Sigmoid colon (tissue), 7 donors: ENCODE data around the gene PACS2. TPM values are rescaled to one million over a fixed set of nuclear protein-coding genes. Genes with fewer than 3 reads are reported as not detected.
"Not testable (repeated sequence)": the region's sequence is repeated elsewhere in the genome, so short reads cannot be mapped to it uniquely, and the experiment has no call there.

Source experiments
- DNase-seq: peaks from one replicate; pipeline ENCODE4 v3.0.0-alpha.2; 2019
- H3K27ac ChIP-seq, 4 donors: fragments of 200-600 bp; sonication (generic); one replicate each; pipeline ENCODE4 v1.5.1; 2016 to 2019; ENCODE audit warnings: mild to moderate bottlenecking in 1 of 4
- H3K27me3 ChIP-seq, 3 donors: fragments of 200-600 bp; sonication (generic); one replicate each; pipeline ENCODE4 v1.5.1; 2019; ENCODE audit warnings: mild to moderate bottlenecking in 1 of 3
- H3K36me3 ChIP-seq, 4 donors: fragments of 200-600 bp; sonication (generic); one replicate each; pipeline ENCODE4 v1.5.1; 2016 to 2019
- H3K4me1 ChIP-seq, 4 donors: fragments of 200-600 bp; sonication (generic); one replicate each; pipeline ENCODE4 v1.5.1; 2017 to 2019
- H3K4me3 ChIP-seq, 4 donors: fragments of 200-600 bp; sonication (generic); one replicate each; pipeline ENCODE4 v1.5.1; 2017 to 2019; ENCODE audit warnings: mild to moderate bottlenecking in 2 of 4, moderate library complexity in 1 of 4
- H3K9me3 ChIP-seq, 4 donors: fragments of 200-600 bp in 3 of 4; sonication (generic) in 3 of 4; one replicate each; pipeline versions ENCODE4 v1.5.1 to v1.6.1; 2013 to 2019
- CTCF ChIP-seq, 4 experiments: fragments of 450-650 bp in 3 of 4; fragments of 200-600 bp in 1 of 4; IDR thresholded peaks; one replicate each; pipeline ENCODE4 v1.5.1; 2016 to 2019; ENCODE audit warnings: antibody characterized with exemption in 4 of 4, mild to moderate bottlenecking in 3 of 4, moderate library complexity in 2 of 4
- EP300 ChIP-seq, 4 donors: sonication (generic); formaldehyde crosslinking; IDR thresholded peaks; one replicate each; pipeline ENCODE4 v1.6.1; 2017; ENCODE audit warnings: antibody characterized with exemption in 4 of 4
- POLR2A ChIP-seq, 2 donors: fragments of 450-650 bp; IDR thresholded peaks; one replicate each; pipeline ENCODE4 v1.6.1; 2016; ENCODE audit warnings: antibody characterized with exemption in 2 of 2, mild to moderate bottlenecking in 2 of 2, moderate library complexity in 2 of 2
- POLR2AphosphoS5 ChIP-seq, 4 donors: sonication (generic); formaldehyde crosslinking; IDR thresholded peaks; one replicate each; pipeline ENCODE4 v1.6.1; 2017; ENCODE audit warnings: antibody characterized with exemption in 4 of 4
- WGBS, 2 donors: extraction: QIAGEN DNeasy Blood & Tissue Kit; methylation state at CpG; one replicate each; pipeline ENCODE4 v1.1.7; 2013; 5-methylcytosine and 5-hydroxymethylcytosine counted together
- intact Hi-C: fragments of 100-400 bp; cut with DNase I; formaldehyde crosslinking; loops from one replicate; pipeline ENCODE4 v1.15.1; 2023
- polyA plus RNA-seq, 3 donors: library from polyadenylated mRNA; stranded (reverse); fragments of 200-250 nt; gene quantifications; one replicate each; pipeline ENCODE4 v1.2.3, GENCODE V29; 2013
- total RNA-seq, 4 donors: library from RNA; depleted of rRNA; stranded (reverse); fragments of >200 nt; gene quantifications; one replicate each; pipeline ENCODE4 v1.1.0, GENCODE V29; 2016
- donor health status: healthy with polysubstance abuse.
- donor health status: Bipolar disorder and iron deficiency.
- donor health status: healthy.

The PACS2 gene
- total and polyA plus RNA-seq, 7 donors, result 19.8 to 90.6 (median 46.7) TPM

GRCh38 chr14:105326568-105326867 lies 12.0 kb downstream of the PACS2 start:
- TF ChIP-seq EP300 (IDR thresholded peaks at IDR 0.05) (no peak), POLR2A (IDR thresholded peaks at IDR 0.05) (no peak), POLR2AphosphoS5 (IDR thresholded peaks at IDR 0.05) (no peak), CTCF (IDR thresholded peaks at IDR 0.05) (no peak)
- no peak for DNase-seq
- Histone ChIP-seq H3K27me3 (no peaks in the 10 kb centered on the region), H3K36me3 (no peaks in the 10 kb centered on the region), H3K4me3 (no peak overlapping the region), H3K9me3 (no peaks in the 10 kb centered on the region), H3K27ac (no peak overlapping the region), H3K4me1 (peaks cover 0 to 59% (median 42%) of the 10 kb centered on the region in 4 donors)
- 83 to 89% methylated on average over 9 of the region's 9 CpGs for WGBS, 2 donors
- intact Hi-C loops, result no loop called here

- H3K4me1 ChIP-seq, result peaks cover 0 to 59% (median 42%) of the 10 kb centered on the region in 4 donors
- H3K36me3 ChIP-seq, result no peaks in the 10 kb centered on the region
- no peak for DNase-seq
- no peaks in the 10 kb centered on the region for H3K27me3 ChIP-seq
- no peaks in the 10 kb centered on the region for H3K9me3 ChIP-seq
- WGBS, 2 donors, result 89 to 90% methylated on average over 34 of the region's 34 CpGs
- H3K27ac ChIP-seq, result no peak overlapping the region
- no peak overlapping the region for H3K4me3 ChIP-seq
- TF ChIP-seq POLR2A (IDR thresholded peaks at IDR 0.05), result no peak
- no peak for TF ChIP-seq CTCF (IDR thresholded peaks at IDR 0.05)
- no peak for TF ChIP-seq EP300 (IDR thresholded peaks at IDR 0.05)
- TF ChIP-seq POLR2AphosphoS5 (IDR thresholded peaks at IDR 0.05), result no peak
- intact Hi-C loops, result no loop called here
These were observed 12.5 kb downstream of the PACS2 start for GRCh38 chr14:105326891-105327694.

- H3K27me3 ChIP-seq, intact Hi-C loops, DNase-seq, H3K27ac ChIP-seq, H3K9me3 ChIP-seq, H3K36me3 ChIP-seq, H3K4me3 ChIP-seq: not testable (repeated sequence)
- 89 to 93% methylated on average over 17 of the region's 17 CpGs for WGBS, 2 donors
- H3K4me1 ChIP-seq, result peaks cover 0 to 60% (median 42%) of the 10 kb centered on the region in 4 donors
These were observed 13.1 kb downstream of the PACS2 start for GRCh38 chr14:105327695-105328045.

- H3K27me3 ChIP-seq, result no peaks in the 10 kb centered on the region
- intact Hi-C loops, result no loop called here
- no peak overlapping the region for H3K4me3 ChIP-seq
- peaks cover 0 to 55% (median 37%) of the 10 kb centered on the region in 4 donors for H3K4me1 ChIP-seq
- H3K9me3 ChIP-seq, result no peaks in the 10 kb centered on the region
- H3K27ac ChIP-seq, result no peak overlapping the region
- DNase-seq, result no peak
- 88 to 90% methylated on average over 12 of the region's 12 CpGs for WGBS, 2 donors
- no peaks in the 10 kb centered on the region for H3K36me3 ChIP-seq
- TF ChIP-seq CTCF (IDR thresholded peaks at IDR 0.05) (no peak), POLR2AphosphoS5 (IDR thresholded peaks at IDR 0.05) (no peak), POLR2A (IDR thresholded peaks at IDR 0.05) (no peak), EP300 (IDR thresholded peaks at IDR 0.05) (no peak)
These were observed 13.6 kb downstream of the PACS2 start for GRCh38 chr14:105328070-105328677.

- H3K4me1 ChIP-seq, result peaks cover 0 to 48% (median 30%) of the 10 kb centered on the region in 4 donors
- H3K27ac ChIP-seq, result no peak overlapping the region
- 84 to 87% methylated on average over 15 of the region's 15 CpGs for WGBS, 2 donors
These were observed 14.3 kb downstream of the PACS2 start for GRCh38 chr14:105328678-105329390.

More at GRCh38 chr14:105328678-105329390, 14.3 kb downstream of the PACS2 start:
- no peak for DNase-seq
- H3K9me3 ChIP-seq, result no peaks in the 10 kb centered on the region
- intact Hi-C loops, result no loop called here
- H3K4me3 ChIP-seq, result no peak overlapping the region
- TF ChIP-seq POLR2AphosphoS5 (IDR thresholded peaks at IDR 0.05), result no peak
- no peak for TF ChIP-seq POLR2A (IDR thresholded peaks at IDR 0.05)
- no peak for TF ChIP-seq CTCF (IDR thresholded peaks at IDR 0.05)
- TF ChIP-seq EP300 (IDR thresholded peaks at IDR 0.05), result no peak
- H3K27me3 ChIP-seq, result no peaks in the 10 kb centered on the region
- no peaks in the 10 kb centered on the region for H3K36me3 ChIP-seq
